K562 (cell line): ENCODE results near the gene SLC24A3. TPM values are rescaled to one million over a fixed set of nuclear protein-coding genes. Genes with fewer than 3 reads are reported as not detected.

Source experiments
- ATAC-seq: fragments of 200-7000 bp; cut with Tn5 transposase; 3 replicates; pipeline ENCODE4 v1.9.1; 2020; ENCODE audit warnings: moderate library complexity
- BruUV-seq: library from RNA; stranded (reverse); fragments of 400-500 nt; replicated peaks from 2 replicates; lab custom pipeline; 2021; lab: Mats Ljungman, UMichigan
- CTCF ChIA-PET: fragments of 300-600 bp; formaldehyde crosslinking; extraction: SDS; loops from one replicate; lab custom pipeline; 2021; ENCODE audit warnings: low intra/inter-chr PET ratio; lab: Yijun Ruan, JAX
- POLR2A ChIA-PET: fragments of 300-600, 350-650 bp; sonication (Branson Sonifier 250); formaldehyde crosslinking; extraction: SDS; loops from one replicate; lab custom pipeline; 2021; ENCODE audit warnings: antibody characterized with exemption, inconsistent platforms; lab: Yijun Ruan, JAX
- DNase-seq, 4 experiments: peaks; one replicate each; pipeline versions ENCODE4 v3.0.0 to v3.0.0-alpha.2; 2011 to 2018; ENCODE audit warnings: low spot score in 3 of 4, mixed read lengths in 3 of 4; ENCODE audit errors: extremely low read depth in 1 of 4
- FAIRE-seq: peaks from 2 replicates; lab custom pipeline; 2011; peaks lifted over from hg19 to GRCh38; lab: Jason Lieb, UNC
- H2AFZ ChIP-seq: 2 replicates; pipeline ENCODE4 v1.6.0; 2011; ENCODE audit warnings: low read depth, low read length, control low read depth, inconsistent platforms
- H3K27ac ChIP-seq: fragments of 200-600 bp; 3 replicates; pipeline ENCODE4 v1.8.0; 2011; ENCODE audit warnings: low read depth, mild to moderate bottlenecking, control low read depth, inconsistent platforms, low read length, moderate library complexity, mixed read lengths; ENCODE audit errors: extremely low read depth
- H3K27me3 ChIP-seq, 2 experiments: fragments of 300-600 bp in 1 of 2; 2 replicates in 1 of 2; 3 replicates in 1 of 2; pipeline versions ENCODE4 v1.6.0 to v1.8.0; 2011; ENCODE audit warnings: inconsistent platforms in 2 of 2, low read length in 2 of 2, mild to moderate bottlenecking in 1 of 2, mixed read lengths in 1 of 2, moderate library complexity in 1 of 2; ENCODE audit not compliant: control insufficient read depth in 2 of 2, insufficient read depth in 2 of 2
- H3K36me3 ChIP-seq: fragments of 300-600 bp; 3 replicates; pipeline ENCODE4 v1.8.0; 2011; ENCODE audit warnings: mild to moderate bottlenecking, low read length, inconsistent platforms; ENCODE audit not compliant: control insufficient read depth, insufficient read depth
- H3K4me1 ChIP-seq, 2 experiments: fragments of 200-600 bp in 1 of 2; replicated peaks in 1 of 2; 2 replicates in 1 of 2; 3 replicates in 1 of 2; pipeline versions ENCODE4 v1.5.1 to v1.8.0; 2011; ENCODE audit warnings: inconsistent platforms in 2 of 2, low read length in 2 of 2, mild to moderate bottlenecking in 1 of 2, mixed read lengths in 1 of 2, moderate library complexity in 1 of 2; ENCODE audit not compliant: control insufficient read depth in 2 of 2, insufficient read depth in 2 of 2
- H3K4me2 ChIP-seq: 2 replicates; pipeline ENCODE4 v1.6.1; 2011; ENCODE audit warnings: low read length, control low read depth, inconsistent platforms, mixed read lengths; ENCODE audit not compliant: insufficient read depth
- H3K4me3 ChIP-seq: fragments of 200-600 bp; sonication (generic), shearing (Covaris generic); 2 replicates; pipeline ENCODE4 v1.5.1; 2016; ENCODE audit warnings: control low read depth, inconsistent platforms
- H3K79me2 ChIP-seq: fragments of 200-600 bp; 3 replicates; pipeline ENCODE4 v1.8.0; 2011; ENCODE audit warnings: low read length, inconsistent platforms; ENCODE audit not compliant: control insufficient read depth, insufficient read depth
- H3K9ac ChIP-seq, 2 experiments: 2 replicates each; pipeline versions ENCODE4 v1.6.0 to v1.6.1; 2011; ENCODE audit warnings: low read depth in 2 of 2, low read length in 2 of 2, control low read depth in 1 of 2, inconsistent platforms in 1 of 2, mild to moderate bottlenecking in 1 of 2, mixed read lengths in 1 of 2; ENCODE audit not compliant: insufficient read depth in 1 of 2
- H3K9me1 ChIP-seq: one replicate; pipeline ENCODE4 v1.6.0; 2011; ENCODE audit warnings: inconsistent platforms, mild to moderate bottlenecking, low read length, moderate library complexity; ENCODE audit not compliant: control insufficient read depth, insufficient read depth
- H3K9me3 ChIP-seq: replicated peaks from 2 replicates; pipeline ENCODE4 v1.5.1; 2011; ENCODE audit warnings: low read depth, low read length, inconsistent platforms; ENCODE audit not compliant: control insufficient read depth, insufficient read depth
- H4K20me1 ChIP-seq: replicated peaks from 2 replicates; pipeline ENCODE4 v1.6.1; 2011; ENCODE audit warnings: low read length, inconsistent platforms, mixed read lengths; ENCODE audit not compliant: control insufficient read depth, insufficient read depth
- BHLHE40 ChIP-seq: IDR thresholded peaks from 2 replicates; pipeline ENCODE4 v1.6.1; 2011; ENCODE audit warnings: low read length, improper control_type of control experiment
- CTCFL ChIP-seq: IDR thresholded peaks from 2 replicates; pipeline ENCODE4 v1.6.1; 2011; ENCODE audit warnings: borderline replicate concordance, low read depth, mild to moderate bottlenecking, moderate library complexity, low read length; ENCODE audit not compliant: insufficient read depth, poor library complexity, severe bottlenecking
- DLX4 ChIP-seq: fragments of 250-450 bp; sonication (Bioruptor Pico); IDR thresholded peaks from 2 replicates; pipeline ENCODE4 v1.6.1; 2021; ENCODE audit warnings: mild to moderate bottlenecking
- E4F1 ChIP-seq: fragments of 250-450 bp; sonication (Bioruptor Pico); IDR thresholded peaks from 2 replicates; pipeline ENCODE4 v1.5.0; 2021; ENCODE audit warnings: mild to moderate bottlenecking, borderline replicate concordance
- HMGN3 ChIP-seq: IDR thresholded peaks from 2 replicates; pipeline ENCODE4 v1.6.1; 2011; ENCODE audit warnings: borderline replicate concordance, low read depth, mild to moderate bottlenecking, mixed read lengths, low read length; ENCODE audit not compliant: insufficient read length; ENCODE audit errors: extremely low read depth
- HNRNPK ChIP-seq: fragments of 200-400 bp; formaldehyde crosslinking; IDR thresholded peaks from one replicate; pipeline ENCODE4 v1.6.1; 2018; ENCODE audit warnings: mild to moderate bottlenecking, low read depth, low read length; ENCODE audit not compliant: poor library complexity, severe bottlenecking
- KAT8 ChIP-seq: fragments of 450-650 bp; IDR thresholded peaks from 2 replicates; pipeline ENCODE4 v1.6.1; 2016; ENCODE audit warnings: low read depth, mild to moderate bottlenecking
- POLR2H ChIP-seq: IDR thresholded peaks from 2 replicates; pipeline ENCODE4 v1.6.1; 2016; ENCODE audit warnings: missing genetic modification characterization, low read depth, mild to moderate bottlenecking, control low read depth, missing compliant biosample characterization, moderate library complexity
- TAF1 ChIP-seq: IDR thresholded peaks from 2 replicates; pipeline ENCODE4 v1.6.1; 2011; ENCODE audit warnings: mild to moderate bottlenecking, low read length, moderate library complexity; ENCODE audit not compliant: insufficient read depth, control insufficient read depth, severe bottlenecking; ENCODE audit errors: extremely low read depth
- THAP7 ChIP-seq: fragments of 250-450 bp; sonication (Bioruptor Pico); IDR thresholded peaks from 2 replicates; pipeline ENCODE4 v1.5.0; 2021
- ZNF518B ChIP-seq: fragments of 250-450 bp; sonication (Bioruptor Pico); IDR thresholded peaks from 2 replicates; pipeline ENCODE4 v1.5.0; 2021; ENCODE audit warnings: mild to moderate bottlenecking, moderate library complexity
- WGBS: fragments of 100-300 bp; shearing (Covaris generic); methylation state at CpG from one replicate; pipeline ENCODE4 v1.1.6; 2016; ENCODE audit warnings: low coverage, mixed read lengths; ENCODE audit not compliant: insufficient coverage; ENCODE audit errors: missing lambda C conversion rate; 5-methylcytosine and 5-hydroxymethylcytosine counted together
- in situ Hi-C: fragments of 300-500 bp; cut with MboI; formaldehyde crosslinking; loops from 4 replicates; pipeline ENCODE4 v1.15.0; 2018; ENCODE audit warnings: inconsistent platforms, mixed read lengths
- intact Hi-C: fragments of 100-400 bp; cut with micrococcal nuclease; formaldehyde crosslinking; loops from 2 replicates; pipeline ENCODE4 v1.14.2; 2022
- polyA plus RNA-seq, 8 experiments: library from polyadenylated mRNA; depleted of rRNA in 4 of 8; stranded (reverse) in 5 of 8; unstranded in 3 of 8; fragments of >200 nt; fragmentation: Nextera tagmentation in 2 of 8; fragmentation: Illumina TruSeq in 1 of 8; extraction: Ambion mirVana in 2 of 8; extraction: Trizol in 1 of 8; gene quantifications; 2 replicates each; pipeline versions ENCODE4 v1.2.1 to v1.2.3, GENCODE V29; 2011 to 2014; ENCODE audit warnings: inconsistent platforms in 1 of 8, missing spikeins in 1 of 8
- total RNA-seq, 7 experiments: library from RNA; depleted of rRNA in 6 of 7; stranded (reverse); fragments of >200 nt in 6 of 7; fragmentation: Illumina TruSeq in 2 of 7; extraction: Trizol in 2 of 7; gene quantifications; 2 replicates each; pipeline versions ENCODE4 v1.2.1 to v1.2.3, GENCODE V29; 2011 to 2021; ENCODE audit warnings: low replicate concordance in 1 of 7

SLC24A3 gene
- total and polyA plus RNA-seq, 9 of the 15 experiments (the other 6 are each of a cell fraction or from before 2014, with no cell fraction given): not detected

- H3K4me3 ChIP-seq: no peak overlapping the region
- ChIA-PET POLR2A (no interaction called here), CTCF (no interaction called here)
- intact Hi-C loops (no loop called here), in situ Hi-C loops (no loop called here)
- H3K27me3 ChIP-seq: no peaks in the 10 kb centered on the region
- no peak for TF ChIP-seq HMGN3
- TF ChIP-seq POLR2H: no peak
- TF ChIP-seq ZNF518B (CRISPR knock-in tag): no peak
- no peak for TF ChIP-seq THAP7
- no peak for TF ChIP-seq TAF1
- no peak for TF ChIP-seq BHLHE40
- no peak for TF ChIP-seq E4F1 (CRISPR knock-in tag)
- no peak for TF ChIP-seq DLX4 (CRISPR knock-in tag)
- TF ChIP-seq KAT8: no peak
- TF ChIP-seq HNRNPK: no peak
- TF ChIP-seq CTCFL: no peak
- BruUV-seq: no TSS peak
- DNase-seq (no peak), ATAC-seq (no peak), FAIRE-seq (no peak)
- H3K4me1 ChIP-seq: no peaks in the 10 kb centered on the region
- H2AFZ ChIP-seq: no peak overlapping the region
- H3K36me3 ChIP-seq: no peaks in the 10 kb centered on the region
- no peaks in the 10 kb centered on the region for H3K9me3 ChIP-seq
- H3K4me2 ChIP-seq: no peak overlapping the region
- 2% methylated on average over 5 of the region's 5 CpGs for WGBS
- H3K9me1 ChIP-seq: no peaks in the 10 kb centered on the region
- no peaks in the 10 kb centered on the region for H4K20me1 ChIP-seq
- H3K27ac ChIP-seq: no peak overlapping the region
- no peaks in the 10 kb centered on the region for H3K79me2 ChIP-seq
- H3K9ac ChIP-seq: no peak overlapping the region
Observed at GRCh38 chr20:19349879-19350278, 137.4 kb downstream of the SLC24A3 start.
